ENCODE measurements around the gene SRCAP.

Gene SRCAP

DNA sequence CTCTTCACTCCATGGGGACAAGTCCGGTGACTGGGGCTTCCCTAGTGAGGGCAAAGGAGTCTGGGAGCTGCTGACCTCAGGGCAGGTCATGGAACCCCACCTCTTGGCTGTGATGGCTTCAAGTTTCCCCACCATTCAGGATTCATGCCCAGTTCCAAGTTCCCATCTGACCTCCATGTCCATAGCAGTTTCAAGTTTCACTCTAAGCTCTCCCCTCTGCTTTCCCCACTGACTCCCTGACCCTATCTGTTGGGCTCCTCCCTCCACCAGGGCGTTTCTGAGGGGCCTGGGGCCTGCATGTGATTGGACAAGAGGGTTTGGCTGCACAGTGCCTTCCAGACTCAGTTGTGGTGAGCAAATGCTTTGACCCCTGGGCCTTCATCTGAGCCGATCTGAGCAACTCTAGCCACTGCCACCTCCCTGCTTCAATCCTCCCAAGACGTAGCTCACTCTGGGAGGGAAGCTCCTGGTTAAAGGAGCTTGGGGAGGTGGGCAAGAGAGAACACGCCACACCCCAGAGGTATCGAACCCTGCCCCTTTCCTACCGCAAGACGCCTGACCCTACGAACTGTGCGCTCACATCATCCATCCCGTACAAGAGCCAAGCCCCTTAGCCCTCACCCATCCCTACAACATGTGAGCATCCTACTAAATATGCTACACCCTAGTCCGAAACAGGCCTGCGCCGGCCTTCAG lies 79.7 kb downstream of the SRCAP start:
- no peaks in the 10 kb centered on the region for H3K9me3 ChIP-seq (ENCODE audit: control insufficient read depth, insufficient read depth, low read depth, low read length)
- peak; percentile 72 for TF ChIP-seq SP2 (tag by site-specific recombination; IDR thresholded peaks at IDR 0.05)
- no peak for TF ChIP-seq ZNF837 (tag by site-specific recombination; IDR thresholded peaks at IDR 0.05)
- peak; percentile 32; the same call in 1 of the 2 replicates for TF ChIP-seq ZNF843 (tag by site-specific recombination; IDR thresholded peaks at IDR 0.05)
- TF ChIP-seq TRIM28 (IDR thresholded peaks at IDR 0.05; ENCODE audit: borderline replicate concordance, low read length) = peak; percentile 69; the same call in 1 of the 2 replicates
- 0 out of 2 replicates have a peak, but pooled peaks have one; percentile 22 for TF ChIP-seq WT1 (tag by site-specific recombination; IDR thresholded peaks at IDR 0.05)
- no peak for TF ChIP-seq ZNF433 (tag by site-specific recombination; IDR thresholded peaks at IDR 0.05; ENCODE audit: low read depth)
- no peak for TF ChIP-seq REPIN1 (tag by site-specific recombination; IDR thresholded peaks at IDR 0.05; ENCODE audit: low read depth)
- TF ChIP-seq KLF1 (tag by site-specific recombination; IDR thresholded peaks at IDR 0.05) = peak; percentile 42
- TF ChIP-seq ZBTB48 (tag by site-specific recombination; IDR thresholded peaks at IDR 0.05) = peak; percentile 33; the same call in 1 of the 2 replicates
- 0 out of 2 replicates have a peak, but pooled peaks have one; percentile 38 for TF ChIP-seq MZF1 (tag by site-specific recombination; IDR thresholded peaks at IDR 0.05; ENCODE audit: borderline replicate concordance)
- peak; percentile 35; the same call in 1 of the 2 replicates for TF ChIP-seq PATZ1 (tag by site-specific recombination; IDR thresholded peaks at IDR 0.05)
- TF ChIP-seq ZNF645 (tag by site-specific recombination; IDR thresholded peaks at IDR 0.05) = 0 out of 2 replicates have a peak, but pooled peaks have one; percentile 67
- TF ChIP-seq PRDM1 (tag by site-specific recombination; IDR thresholded peaks at IDR 0.05) = peak; percentile 82
- TF ChIP-seq, protein P1, sequence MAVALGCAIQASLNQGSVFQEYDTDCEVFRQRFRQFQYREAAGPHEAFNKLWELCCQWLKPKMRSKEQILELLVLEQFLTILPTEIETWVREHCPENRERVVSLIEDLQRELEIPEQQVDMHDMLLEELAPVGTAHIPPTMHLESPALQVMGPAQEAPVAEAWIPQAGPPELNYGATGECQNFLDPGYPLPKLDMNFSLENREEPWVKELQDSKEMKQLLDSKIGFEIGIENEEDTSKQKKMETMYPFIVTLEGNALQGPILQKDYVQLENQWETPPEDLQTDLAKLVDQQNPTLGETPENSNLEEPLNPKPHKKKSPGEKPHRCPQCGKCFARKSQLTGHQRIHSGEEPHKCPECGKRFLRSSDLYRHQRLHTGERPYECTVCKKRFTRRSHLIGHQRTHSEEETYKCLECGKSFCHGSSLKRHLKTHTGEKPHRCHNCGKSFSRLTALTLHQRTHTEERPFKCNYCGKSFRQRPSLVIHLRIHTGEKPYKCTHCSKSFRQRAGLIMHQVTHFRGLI (tag by site-specific recombination; IDR thresholded peaks at IDR 0.05) = peak; percentile 35; the same call in 1 of the 2 replicates
- 0 out of 2 replicates have a peak, but pooled peaks have one; percentile 24 for TF ChIP-seq SP3 (tag by site-specific recombination; IDR thresholded peaks at IDR 0.05)
- peak; percentile 85 for TF ChIP-seq ZNF600 (tag by site-specific recombination; IDR thresholded peaks at IDR 0.05)
- no peak for TF ChIP-seq ZNF202 (tag by site-specific recombination; IDR thresholded peaks at IDR 0.05; ENCODE audit: borderline replicate concordance)
- TF ChIP-seq PRDM10 (tag by site-specific recombination; IDR thresholded peaks at IDR 0.05) = peak; percentile 52
- TF ChIP-seq ZNF335 (tag by site-specific recombination; conservative IDR thresholded peaks at IDR 0.05) = 0 out of 2 replicates have a peak, but pooled peaks have one; percentile 4
- no peak for TF ChIP-seq SETDB1 (IDR thresholded peaks at IDR 0.05; ENCODE audit: insufficient read length, low read length)
- TF ChIP-seq, protein P2, sequence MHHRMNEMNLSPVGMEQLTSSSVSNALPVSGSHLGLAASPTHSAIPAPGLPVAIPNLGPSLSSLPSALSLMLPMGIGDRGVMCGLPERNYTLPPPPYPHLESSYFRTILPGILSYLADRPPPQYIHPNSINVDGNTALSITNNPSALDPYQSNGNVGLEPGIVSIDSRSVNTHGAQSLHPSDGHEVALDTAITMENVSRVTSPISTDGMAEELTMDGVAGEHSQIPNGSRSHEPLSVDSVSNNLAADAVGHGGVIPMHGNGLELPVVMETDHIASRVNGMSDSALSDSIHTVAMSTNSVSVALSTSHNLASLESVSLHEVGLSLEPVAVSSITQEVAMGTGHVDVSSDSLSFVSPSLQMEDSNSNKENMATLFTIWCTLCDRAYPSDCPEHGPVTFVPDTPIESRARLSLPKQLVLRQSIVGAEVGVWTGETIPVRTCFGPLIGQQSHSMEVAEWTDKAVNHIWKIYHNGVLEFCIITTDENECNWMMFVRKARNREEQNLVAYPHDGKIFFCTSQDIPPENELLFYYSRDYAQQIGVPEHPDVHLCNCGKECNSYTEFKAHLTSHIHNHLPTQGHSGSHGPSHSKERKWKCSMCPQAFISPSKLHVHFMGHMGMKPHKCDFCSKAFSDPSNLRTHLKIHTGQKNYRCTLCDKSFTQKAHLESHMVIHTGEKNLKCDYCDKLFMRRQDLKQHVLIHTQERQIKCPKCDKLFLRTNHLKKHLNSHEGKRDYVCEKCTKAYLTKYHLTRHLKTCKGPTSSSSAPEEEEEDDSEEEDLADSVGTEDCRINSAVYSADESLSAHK (tag by site-specific recombination; IDR thresholded peaks at IDR 0.05) = peak; percentile 100
- TF ChIP-seq ZFP3 (tag by site-specific recombination; IDR thresholded peaks at IDR 0.05; ENCODE audit: low read depth) = no peak
- peak overlapping the region; percentile 33; the same call in 1 of the 2 replicates for H3K27ac ChIP-seq (ENCODE audit: extremely low read depth, low read depth, low read length)
- H3K4me3 ChIP-seq (ENCODE audit: low read depth, low read length) = no peak overlapping the region
- no peaks in the 10 kb centered on the region; the same call in 1 of the 2 replicates for H3K4me1 ChIP-seq (ENCODE audit: control insufficient read depth, insufficient read depth, low read length)
- CTCF ChIA-PET = interaction anchor here (0.7 to 1.3 kb wide), 4 partner anchors 11 to 66 kb away, joined by 3 to 5 read pairs (median 3); no protein-coding TSS in a partner anchor
- peaks cover 0 to 62% of the 10 kb centered on the region in 2 experiments; a peak in 1 of 3 replicates for H3K36me3 ChIP-seq (ENCODE audit: control insufficient read depth in 2 of 2, insufficient read depth in 1 of 2, low read length in 2 of 2)
- POLR2A ChIA-PET = interaction anchor here (0.6 to 2.7 kb wide), 15 partner anchors 8 to 767 kb away, joined by 3 to 25 read pairs (median 4); partner anchors contain the start of genes ALDOA, FBRS, PHKG2 and ZNF629

Measured in HEK293 (cell line).